ENCODE measurements around the gene UPF2.

Gene UPF2

DNA sequence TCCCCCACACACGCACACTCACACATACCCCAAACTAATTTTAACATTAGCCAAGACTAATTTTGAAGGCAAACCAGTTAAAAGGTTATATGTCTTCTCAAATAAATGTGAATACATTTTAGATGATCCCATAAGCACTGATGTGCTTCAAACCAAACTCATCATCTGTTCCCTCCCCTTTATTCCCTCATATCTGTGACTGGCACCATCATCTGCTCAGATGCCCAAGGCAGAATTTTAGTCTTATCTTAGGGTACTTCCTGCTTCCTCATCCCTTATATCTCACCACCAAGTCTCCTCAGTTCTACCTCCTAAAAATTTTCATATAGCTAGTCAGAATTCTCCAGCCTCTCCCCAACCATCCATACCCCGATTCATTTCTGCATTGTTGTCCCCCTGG, 80.4 kb downstream of the UPF2 start:
- no peak for DNase-seq (ENCODE audit: low read depth)

DNA sequence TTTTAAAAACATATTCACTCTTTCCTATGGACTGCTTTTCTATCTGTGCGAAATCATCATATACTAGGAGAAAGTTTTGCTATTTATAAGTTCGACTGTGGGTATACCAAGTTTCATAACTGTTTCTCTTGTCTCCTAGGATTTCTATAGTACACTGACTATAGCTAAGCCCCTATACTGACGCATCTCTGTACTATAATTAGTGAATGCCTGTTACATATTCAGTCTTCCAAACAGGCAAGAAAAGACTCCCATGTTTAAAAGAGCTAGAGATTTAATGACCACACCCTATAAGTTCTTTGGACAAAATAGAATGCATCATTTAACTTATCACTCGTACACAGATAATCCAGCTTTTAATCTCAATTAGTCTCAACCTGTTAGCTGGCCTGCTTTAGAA, 80.8 kb downstream of the UPF2 start:
- DNase-seq (ENCODE audit: low read depth), result no peak

DNA sequence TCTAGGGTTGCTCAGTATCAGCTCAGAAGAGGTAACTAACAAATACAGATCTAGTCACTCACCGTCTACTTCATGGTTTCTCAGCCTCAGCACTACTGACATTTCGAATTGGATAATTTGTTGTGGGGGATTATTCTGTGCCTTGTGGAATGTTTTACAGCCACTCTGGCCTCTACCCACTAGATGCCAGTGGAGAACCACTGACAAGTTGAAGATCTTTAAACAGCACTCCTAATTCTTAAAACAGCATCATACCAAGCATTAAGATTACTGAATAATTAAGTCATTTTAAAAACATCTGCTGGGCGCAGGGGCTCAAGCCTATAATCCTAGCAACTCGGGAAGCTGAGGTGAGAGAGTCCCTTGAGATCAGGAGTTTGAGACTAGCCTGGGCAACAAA, 82.6 kb downstream of the UPF2 start:
- DNase-seq (ENCODE audit: low read depth), result no peak

DNA sequence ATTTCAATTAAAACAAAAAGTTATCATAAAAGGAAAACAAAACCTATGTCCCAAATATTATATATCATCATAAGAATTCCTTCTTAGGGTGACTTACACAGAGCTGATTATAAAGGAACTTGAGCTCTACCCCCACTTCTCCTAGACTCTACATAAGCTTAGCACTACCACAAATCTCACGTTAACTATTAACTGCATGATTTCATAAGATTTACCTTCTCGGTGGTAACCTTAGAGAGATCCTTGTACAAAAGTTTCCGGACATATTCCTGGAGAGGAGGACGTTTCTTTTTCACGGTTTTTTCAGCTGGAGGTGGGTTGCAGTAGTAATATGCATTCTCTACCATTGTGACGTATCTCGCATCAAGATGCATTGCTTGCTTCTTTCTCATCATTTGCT, 83.7 kb downstream of the UPF2 start:
- DNase-seq (ENCODE audit: low read depth), result no peak

DNA sequence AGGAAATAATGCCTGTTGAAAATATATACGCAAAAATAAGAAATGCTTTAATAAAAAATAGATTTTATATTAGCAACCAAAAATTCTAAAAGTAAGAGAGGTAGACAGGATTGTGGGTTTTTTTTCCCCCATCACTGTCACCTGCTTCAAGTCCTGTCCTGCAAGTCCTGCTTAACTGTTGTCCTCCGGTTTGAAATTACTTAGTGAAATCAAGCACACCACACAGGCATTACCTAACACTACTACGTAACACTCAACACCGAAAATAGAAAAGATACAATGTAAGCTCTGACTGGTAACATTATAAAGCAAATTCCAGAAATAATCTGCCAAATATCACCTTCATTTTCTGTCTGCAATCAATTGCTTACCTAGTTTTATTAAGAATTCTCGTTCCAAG, 90.9 kb downstream of the UPF2 start:
- no peak for DNase-seq (ENCODE audit: low read depth)

DNA sequence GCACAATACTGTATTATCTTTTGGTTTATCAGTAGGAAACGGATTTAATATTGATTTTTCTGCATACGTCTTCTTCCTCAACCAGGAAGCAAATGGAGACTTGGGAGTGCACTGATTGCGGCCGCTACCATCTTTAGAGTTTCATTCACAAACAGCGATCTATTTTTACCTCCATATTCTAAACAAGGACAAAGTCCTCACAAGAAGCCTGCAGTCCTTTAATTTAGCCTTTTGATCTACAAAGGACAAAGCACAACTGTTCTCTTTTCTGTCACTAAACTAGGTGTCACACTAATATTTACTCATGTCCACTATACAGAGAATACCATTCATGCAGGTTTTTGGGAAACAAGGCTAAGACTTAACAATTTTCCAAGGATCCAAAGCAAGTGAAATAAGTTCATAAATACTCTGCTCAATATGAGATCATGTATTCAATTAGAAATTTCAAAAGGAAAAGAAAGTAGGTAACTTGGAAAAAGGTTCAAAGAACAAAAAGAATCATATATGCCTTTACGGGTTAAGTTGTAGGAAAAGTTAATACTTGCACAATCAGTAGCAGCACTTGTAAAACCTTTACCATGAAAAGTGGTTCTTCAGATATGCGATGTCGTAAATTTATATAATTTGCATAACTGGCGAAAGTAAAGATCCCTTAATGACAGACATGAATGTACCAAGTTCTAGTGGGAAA, 92.1 kb downstream of the UPF2 start:
- no peak for DNase-seq (ENCODE audit: low read depth)

DNA sequence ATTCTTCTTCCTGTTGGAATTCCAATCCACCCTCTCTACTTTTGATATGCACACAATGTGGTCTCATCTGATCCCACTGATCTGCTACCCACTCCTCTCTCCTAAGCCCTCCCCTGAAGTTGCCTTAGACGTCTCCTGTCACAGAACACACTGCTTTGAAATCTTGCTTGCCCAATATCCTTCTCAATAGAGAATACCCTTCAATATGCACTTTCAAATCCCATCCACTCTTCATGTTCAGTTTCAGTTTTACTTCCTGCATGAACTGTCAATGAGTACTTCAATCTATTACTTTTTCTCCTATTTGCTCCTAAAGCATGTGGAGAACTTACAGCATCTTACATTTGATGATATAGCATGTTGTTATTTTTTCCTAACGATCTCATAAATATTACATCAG, 93.5 kb downstream of the UPF2 start:
- DNase-seq (ENCODE audit: low read depth), result no peak

DNA sequence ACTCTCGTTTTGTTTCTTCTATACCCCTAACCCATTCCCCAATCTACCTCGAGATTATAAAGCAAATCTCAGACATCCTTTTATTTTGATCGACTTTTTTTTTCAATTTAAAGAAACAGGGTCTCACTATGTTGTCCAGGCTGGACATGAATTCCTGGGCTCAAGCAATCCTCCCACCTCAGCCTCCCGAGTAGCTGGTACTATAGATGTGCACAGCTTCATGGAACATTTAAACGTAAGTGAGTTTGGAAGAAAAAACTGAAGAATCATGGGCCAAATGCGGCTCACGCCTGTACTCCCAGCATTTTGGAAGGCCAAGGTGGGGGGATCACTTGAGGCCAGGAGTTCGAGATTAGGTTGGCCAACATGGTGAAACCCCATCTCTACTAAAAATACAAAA, 96.0 kb downstream of the UPF2 start:
- no peak for DNase-seq (ENCODE audit: low read depth)

DNA sequence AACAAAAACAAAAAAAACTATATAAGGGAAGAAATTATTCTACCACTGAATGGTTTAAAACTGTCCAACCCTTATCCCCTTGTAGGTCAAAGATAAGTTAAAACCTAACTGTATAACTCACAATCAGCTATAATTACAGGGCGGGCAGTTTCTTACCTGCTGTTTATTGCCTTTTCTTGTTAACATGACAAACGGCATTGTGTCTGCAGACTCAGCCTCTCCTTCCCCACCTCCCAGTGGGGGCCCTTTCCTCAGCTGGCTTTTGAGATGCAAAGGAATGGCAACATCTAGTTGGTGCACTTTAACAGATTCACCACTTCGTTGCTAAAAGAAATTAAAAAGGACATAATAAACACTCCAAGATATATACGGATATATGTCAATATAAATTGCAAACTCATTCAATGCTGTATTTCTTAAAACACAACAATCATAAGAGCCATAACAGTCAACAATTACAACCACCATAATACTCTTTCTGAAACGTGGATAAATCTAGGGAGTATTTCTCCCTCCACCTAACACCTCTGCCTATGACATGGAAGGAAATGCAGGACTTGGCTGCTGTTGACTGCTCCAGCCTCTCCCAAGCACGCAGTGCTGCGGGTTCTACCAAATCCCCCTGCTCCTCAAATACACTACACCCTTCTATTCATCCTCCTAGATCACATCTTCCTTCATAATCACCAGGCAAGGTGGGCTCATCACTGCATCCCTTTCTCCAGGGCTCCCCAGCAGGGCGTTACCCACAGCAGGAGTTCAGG, 106.0 kb downstream of the UPF2 start:
- DNase-seq (ENCODE audit: low read depth), result no peak

DNA sequence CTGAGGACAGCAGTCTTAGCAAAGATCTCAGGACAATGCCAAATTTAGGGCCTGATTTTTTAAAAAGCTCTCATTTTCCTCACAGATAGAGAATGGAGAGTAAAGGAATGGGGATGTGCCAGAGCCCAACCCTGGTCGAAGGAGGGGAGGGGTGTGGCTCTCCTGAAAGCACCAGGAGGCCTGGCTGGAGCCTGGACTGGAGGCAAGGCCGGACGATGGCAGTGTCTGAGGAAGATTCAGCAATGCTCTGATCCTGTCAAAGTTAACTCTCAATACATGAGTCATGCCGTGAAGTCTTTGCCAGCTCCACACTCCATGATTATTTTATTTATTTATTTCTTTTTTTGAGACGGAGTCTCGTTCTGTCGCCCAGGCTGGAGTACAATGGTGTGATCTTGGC, 108.3 kb downstream of the UPF2 start:
- no peak for DNase-seq (ENCODE audit: low read depth)

DNA sequence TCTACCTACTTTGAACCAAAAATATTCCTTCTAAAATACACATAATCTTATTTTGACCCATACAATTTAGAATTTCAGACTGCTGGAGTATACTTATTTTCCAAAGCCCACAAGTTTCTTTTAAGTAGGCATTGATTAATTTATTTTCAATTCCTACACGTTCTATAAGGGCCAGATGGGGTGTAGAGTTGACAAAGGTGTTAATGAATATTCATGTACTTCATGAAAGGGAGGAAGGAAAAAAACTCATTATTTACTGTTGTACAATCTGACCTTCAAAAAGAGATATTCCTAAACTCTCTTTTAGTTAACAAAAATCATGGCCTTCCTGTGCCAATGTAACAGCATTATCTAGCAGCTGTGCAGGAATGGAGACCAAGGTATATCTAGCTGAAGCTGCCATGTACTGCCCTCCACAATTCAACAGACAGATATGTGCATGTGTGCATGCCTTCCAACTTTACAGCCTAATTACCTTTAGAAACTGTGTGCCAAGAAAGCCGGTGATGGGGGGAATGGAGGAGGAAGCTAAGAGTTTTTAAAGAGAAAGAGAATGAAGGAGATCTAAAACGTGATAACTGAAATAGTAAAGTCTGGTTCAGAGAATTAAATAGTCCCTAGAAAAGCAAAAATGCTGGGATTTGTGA, 108.9 kb downstream of the UPF2 start:
- DNase-seq (ENCODE audit: low read depth), result no peak

DNA sequence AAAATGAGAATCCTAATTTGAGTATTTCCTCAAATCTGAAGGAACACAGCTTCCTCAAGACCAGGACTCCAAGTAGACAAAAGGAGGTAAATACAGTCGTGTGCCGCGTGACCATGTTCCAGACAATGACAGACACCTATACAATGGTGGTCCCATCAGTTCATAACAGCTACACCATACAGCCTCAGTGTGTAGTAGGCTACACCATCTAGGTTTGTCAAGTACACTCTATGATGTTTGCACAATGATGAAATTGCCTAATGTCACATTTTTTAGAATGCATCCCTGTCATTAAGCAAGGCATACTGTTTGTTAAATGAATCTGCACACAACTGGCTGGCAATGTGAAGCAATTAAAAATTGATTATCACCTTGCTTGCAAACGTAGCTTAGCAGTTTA, 111.6 kb downstream of the UPF2 start:
- DNase-seq (ENCODE audit: low read depth), result no peak

DNA sequence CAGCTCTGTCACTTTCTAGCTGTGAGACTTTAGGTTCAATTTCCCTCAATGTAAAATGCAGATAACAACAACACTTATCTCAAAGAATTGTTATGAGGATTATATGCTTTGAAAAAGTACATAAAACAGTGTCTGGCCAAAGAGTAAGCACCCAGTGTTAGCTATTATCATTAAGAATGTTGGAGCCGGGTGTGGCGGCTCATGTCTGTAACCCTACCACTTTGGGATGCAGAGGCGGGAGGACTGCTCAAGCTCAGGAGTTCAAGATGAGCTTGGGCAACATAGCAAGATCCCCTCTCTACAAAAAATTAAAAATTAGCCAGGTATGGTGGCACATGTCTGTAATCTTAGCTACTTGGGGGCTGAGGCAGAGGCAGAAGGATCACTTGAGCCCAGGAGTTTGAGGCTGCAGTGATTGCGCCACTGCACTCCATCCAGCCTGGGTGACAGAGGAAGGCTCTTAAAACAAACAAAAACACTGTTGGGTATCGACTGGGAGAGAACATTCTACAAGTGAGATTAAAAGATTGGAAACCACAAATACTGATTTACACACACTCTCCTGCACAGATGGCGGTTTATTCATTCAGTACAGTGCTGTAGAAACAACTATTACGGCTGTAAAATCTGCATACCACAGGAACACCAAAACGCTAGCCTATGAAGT, 112.2 kb downstream of the UPF2 start:
- no peak for DNase-seq (ENCODE audit: low read depth)

DNA sequence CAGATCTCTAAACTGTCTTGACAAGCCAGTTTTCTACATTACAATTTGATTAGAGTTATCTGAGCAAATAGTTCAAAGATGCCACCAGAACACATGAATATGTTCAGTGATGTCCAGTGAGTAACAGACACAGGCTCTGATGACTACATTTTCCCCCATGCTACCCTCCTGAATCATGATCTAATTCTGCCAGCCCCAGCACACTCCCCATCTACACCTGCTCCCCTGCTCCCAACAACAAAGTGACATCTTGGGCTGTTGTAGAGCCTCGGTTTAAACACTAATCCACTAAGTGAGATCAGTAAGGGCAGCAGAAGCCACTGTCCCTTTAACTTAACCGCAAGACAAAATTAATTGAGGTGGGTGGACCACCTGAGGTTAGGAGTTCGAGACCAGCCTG, 114.9 kb downstream of the UPF2 start:
- no peak for DNase-seq (ENCODE audit: low read depth)

DNA sequence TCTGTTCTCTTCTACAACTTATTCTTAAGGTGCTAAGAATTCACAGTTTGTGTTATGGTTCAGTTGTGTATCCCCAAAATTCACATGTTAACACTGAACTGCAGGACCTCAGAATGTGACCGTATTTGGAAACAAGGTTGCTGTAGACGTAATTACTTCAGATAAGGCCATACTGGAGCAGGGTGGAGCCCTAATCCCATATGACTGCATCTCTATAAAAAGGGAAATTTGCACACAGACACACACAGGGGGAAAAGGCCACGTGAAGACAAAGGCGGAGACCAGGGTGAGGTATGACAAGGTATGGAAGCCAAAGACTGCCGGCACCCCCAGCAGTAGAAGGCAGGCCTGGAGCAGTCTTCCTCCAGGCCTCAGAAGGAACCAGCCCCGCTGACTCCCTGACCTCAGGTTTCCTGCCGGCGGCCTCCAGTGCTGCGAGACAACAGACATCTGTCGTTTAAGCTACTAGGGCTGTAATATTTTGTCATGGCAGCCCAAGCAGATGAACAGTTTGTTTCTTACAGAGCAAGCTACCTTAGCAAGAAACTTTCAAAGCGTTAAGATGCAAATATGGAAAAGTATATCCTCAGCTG, 120.7 kb downstream of the UPF2 start:
- DNase-seq (ENCODE audit: low read depth), result no peak

DNA sequence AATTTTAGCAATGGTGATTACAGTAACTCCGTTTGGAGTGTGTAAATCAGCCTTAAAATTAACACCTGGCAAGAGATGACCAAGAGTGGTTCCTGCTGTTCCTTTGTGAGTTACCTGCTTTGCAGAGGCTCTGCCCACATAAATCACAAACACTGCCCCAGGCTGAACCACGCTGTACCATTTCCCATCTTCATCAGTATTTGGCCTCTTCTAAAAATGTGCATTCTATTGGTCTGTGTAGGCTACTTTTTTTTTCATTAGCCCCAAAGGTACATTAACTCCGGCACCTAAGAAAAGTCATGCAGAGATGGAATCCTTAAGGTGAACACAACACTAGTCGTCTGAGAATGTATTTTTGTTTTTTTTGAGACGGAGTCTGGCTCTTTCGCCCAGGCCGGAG, 123.3 kb downstream of the UPF2 start:
- no peak for DNase-seq (ENCODE audit: low read depth)

DNA sequence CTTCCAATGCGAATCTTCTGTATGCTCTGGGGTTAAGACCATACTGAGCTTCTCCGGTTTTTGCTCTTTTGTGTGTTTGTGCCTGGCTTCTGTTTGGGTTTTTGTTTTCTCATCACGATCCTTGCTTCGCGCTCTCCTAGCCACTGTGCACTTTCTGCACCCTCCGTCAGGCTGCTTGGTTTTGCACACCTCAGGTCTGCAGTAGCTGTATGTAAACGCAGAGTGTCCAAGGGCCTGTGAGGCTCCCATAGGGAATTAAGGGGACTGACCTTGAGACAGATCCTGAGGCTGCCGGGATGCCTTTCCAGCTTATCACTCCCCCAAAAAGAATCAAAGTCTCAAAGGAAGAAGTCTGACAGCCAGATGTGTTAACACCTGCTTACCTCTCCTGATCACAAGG, 124.2 kb downstream of the UPF2 start:
- DNase-seq (ENCODE audit: low read depth), result no peak

DNA sequence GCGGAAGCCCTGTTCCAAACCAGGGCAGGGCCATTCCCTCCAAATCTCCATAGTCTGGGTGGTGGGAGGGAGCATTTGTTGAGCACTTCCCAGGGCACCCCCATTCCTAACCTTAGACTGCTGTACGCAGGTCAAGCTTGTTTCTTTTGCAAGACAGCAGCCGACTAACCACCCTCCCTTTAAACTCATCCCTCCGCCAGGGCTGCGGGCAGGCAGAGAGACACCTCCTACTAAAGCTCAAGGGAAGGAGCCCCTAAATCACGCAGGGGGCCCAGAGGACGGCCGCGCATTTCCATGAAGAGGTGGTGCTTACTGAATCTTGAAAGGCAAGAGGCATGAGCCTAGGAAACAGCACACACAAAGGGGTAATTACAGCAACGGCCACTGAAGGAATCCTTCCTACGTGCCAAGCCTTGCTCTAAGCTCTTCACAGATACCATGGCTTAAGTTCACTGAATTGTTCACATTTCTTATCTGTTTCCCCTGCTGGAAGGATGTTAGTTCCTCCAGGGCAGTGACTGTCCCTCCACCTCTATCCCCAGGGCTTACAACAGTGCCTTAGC, 129.4 kb downstream of the UPF2 start:
- DNase-seq (ENCODE audit: low read depth), result no peak

DNA sequence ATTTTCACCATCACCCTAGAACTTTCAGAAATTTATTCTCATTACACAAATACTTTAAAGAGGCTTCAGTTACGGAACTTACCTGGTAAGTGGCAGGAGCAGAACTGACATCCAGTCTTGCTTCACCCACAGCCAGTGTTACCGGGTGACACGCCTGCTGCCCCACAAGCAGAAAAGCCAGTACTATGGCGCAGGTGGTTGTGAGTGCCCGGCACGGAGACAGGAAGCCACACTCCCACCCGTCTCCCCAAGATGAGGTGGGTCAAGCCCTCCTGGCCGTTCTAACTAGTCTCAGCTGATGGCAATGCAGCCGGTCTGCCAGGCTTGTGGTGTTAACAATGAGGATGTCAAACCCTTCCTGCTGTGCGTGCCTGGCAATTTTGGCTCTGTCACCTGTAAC, 132.5 kb downstream of the UPF2 start:
- DNase-seq (ENCODE audit: low read depth), result no peak

DNA sequence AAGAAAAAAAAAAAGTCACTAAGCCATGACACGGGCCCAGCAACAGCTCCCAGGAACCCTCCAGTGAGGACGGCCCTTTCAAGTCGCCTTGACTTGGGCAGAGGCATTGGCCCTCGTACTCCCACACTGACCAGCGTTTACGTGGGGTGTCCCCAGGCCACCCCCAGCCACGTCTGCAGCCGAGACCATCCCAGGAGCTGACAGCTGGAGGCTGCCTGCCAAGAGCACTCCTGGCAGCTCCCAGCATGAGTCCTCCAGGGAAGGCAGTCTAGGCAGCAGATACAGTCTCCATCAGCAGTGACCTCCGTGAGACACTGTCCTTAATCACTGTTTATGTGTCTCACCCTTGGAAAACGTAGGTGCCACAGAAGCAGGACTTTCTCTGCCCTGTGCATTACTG, 133.0 kb downstream of the UPF2 start:
- no peak for DNase-seq (ENCODE audit: low read depth)

DNA sequence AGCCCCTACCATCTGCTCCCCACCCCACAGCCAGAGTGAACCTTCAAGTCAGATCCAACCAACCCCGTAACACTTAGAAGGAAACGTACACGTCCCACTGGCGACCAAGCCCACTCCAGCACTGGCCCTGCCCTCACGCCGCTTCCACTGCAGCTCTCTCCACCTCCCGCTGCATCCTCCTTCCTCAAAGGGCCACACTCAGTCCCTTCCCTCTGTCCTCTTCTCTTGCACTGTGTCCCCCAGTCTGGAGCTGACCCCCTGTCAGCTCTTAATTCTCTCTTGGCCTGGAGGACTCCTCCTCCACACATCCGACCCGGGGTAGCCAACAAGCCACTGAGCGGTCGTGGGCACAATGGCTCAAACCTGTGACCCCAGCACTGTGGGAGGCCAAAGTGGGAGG, 133.6 kb downstream of the UPF2 start:
- no peak for DNase-seq (ENCODE audit: low read depth)

DNA sequence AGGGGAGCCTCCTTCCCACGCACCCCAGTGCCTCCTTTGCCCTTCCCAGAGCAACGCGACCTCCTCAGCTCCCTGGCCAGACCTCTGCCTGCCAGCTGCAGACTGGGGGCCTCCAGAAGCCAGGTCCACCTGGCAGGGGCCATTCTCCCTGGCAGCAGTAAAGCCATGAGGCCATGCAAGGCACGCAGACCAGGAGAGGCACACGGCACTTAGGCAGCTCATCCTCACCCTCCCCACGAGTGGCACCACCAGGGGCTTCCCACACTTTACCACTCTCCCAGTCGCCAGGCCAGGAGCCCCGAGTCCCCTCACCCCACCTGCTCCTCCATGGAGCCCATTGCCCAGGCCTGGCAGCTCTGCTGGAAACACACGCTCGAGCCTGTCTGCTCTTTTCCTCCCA, 134.1 kb downstream of the UPF2 start:
- DNase-seq (ENCODE audit: low read depth), result no peak

Measured in CMK (cell line).